Heart left ventricle (tissue), 16 donors: ENCODE measurements around the gene BLCAP. TPM values are rescaled to one million over a fixed set of nuclear protein-coding genes. Genes with fewer than 3 reads are reported as not detected.

ENCODE experiments used
- ATAC-seq, 4 donors: fragments of 200-7000 bp; cut with Tn5 transposase; one replicate each; pipeline ENCODE4 v1.9.1; 2020 to 2022; ENCODE audit warnings: moderate library complexity in 4 of 4, mild to moderate bottlenecking in 3 of 4, moderate number of reproducible peaks in 1 of 4
- DNase-seq, 5 donors: peaks; one replicate each; pipeline ENCODE4 v3.0.0-alpha.2; 2020
- H3K27ac ChIP-seq, 12 donors: fragments of 200-600 bp; sonication (generic) in 4 of 12; one replicate each; pipeline versions ENCODE4 v1.5.0 to v1.8.0; 2016 to 2022; ENCODE audit warnings: mild to moderate bottlenecking in 2 of 12
- H3K27me3 ChIP-seq, 9 donors: fragments of 200-600 bp; sonication (generic) in 2 of 9; one replicate each; pipeline versions ENCODE4 v1.5.1 to v1.8.0; 2016 to 2022; ENCODE audit warnings: mild to moderate bottlenecking in 3 of 9
- H3K36me3 ChIP-seq, 9 donors: fragments of 200-600 bp; sonication (generic) in 2 of 9; one replicate each; pipeline versions ENCODE4 v1.5.0 to v1.8.0; 2018 to 2022; ENCODE audit warnings: mild to moderate bottlenecking in 2 of 9
- H3K4me1 ChIP-seq, 12 donors: fragments of 200-600 bp; sonication (generic) in 4 of 12; one replicate each; pipeline versions ENCODE4 v1.5.0 to v1.8.0; 2016 to 2022; ENCODE audit warnings: mild to moderate bottlenecking in 3 of 12
- H3K4me3 ChIP-seq, 12 donors: fragments of 200-600 bp; sonication (generic) in 4 of 12; one replicate each; pipeline versions ENCODE4 v1.5.0 to v1.8.0; 2017 to 2022; ENCODE audit warnings: mild to moderate bottlenecking in 9 of 12, moderate library complexity in 4 of 12
- H3K9me3 ChIP-seq, 12 donors: fragments of 200-600 bp; sonication (generic) in 4 of 12; one replicate each; pipeline versions ENCODE4 v1.5.0 to v1.8.0; 2016 to 2022; ENCODE audit warnings: mild to moderate bottlenecking in 1 of 12
- POLR2A ChIP-seq, 2 donors: fragments of 450-650 bp; IDR thresholded peaks; one replicate each; pipeline ENCODE4 v1.6.1; 2017; ENCODE audit warnings: antibody characterized with exemption in 2 of 2, mild to moderate bottlenecking in 2 of 2, moderate library complexity in 2 of 2
- WGBS, 4 donors: extraction: QIAGEN DNeasy Blood & Tissue Kit in 2 of 4; methylation state at CpG; one replicate each; pipeline versions ENCODE4 v1.1.5 to v1.1.7; 2013 to 2018; 5-methylcytosine and 5-hydroxymethylcytosine counted together
- intact Hi-C, 10 donors: fragments of 100-400 bp; cut with DNase I; formaldehyde crosslinking; loops; one replicate each; pipeline versions ENCODE4 v1.11.1 to v1.14.2; 2022
- polyA plus RNA-seq, 2 donors: library from polyadenylated mRNA; stranded (reverse); fragments of 200-250 nt; gene quantifications; one replicate each; pipeline ENCODE4 v1.2.3, GENCODE V29; 2013
- total RNA-seq, 9 donors: library from RNA; depleted of rRNA in 2 of 9; stranded (reverse); fragments of >200 nt in 2 of 9; fragmentation: NEBNext Ultra II Directional in 3 of 9; extraction: Animal tissue kit (Norgen Biotek cat#: 25700) in 3 of 9; gene quantifications; one replicate each; pipeline versions ENCODE4 v1.1.0 to v1.2.4, GENCODE V29; 2016 to 2023
- TF ChIP-seq, protein P1 (sequence below), 12 donors: fragments of 200-600 bp; sonication (generic) in 4 of 12; IDR thresholded peaks; one replicate each; pipeline versions ENCODE4 v1.5.0 to v1.8.0; 2018 to 2022; ENCODE audit warnings: antibody characterized with exemption in 12 of 12, mild to moderate bottlenecking in 5 of 12
- donor health status: ischemic (EF 13 %, LVEDD 7.1; RV severe dilation, severe dysfunction).
- donor health status: healthy with polysubstance abuse.
- donor health status: DM: no; HTN: yes; CAD: no.
- donor health status: DM: no; HTN: no; CAD: no.
- donor health status: ischemic (EF 25% LVEDD 6.9; RV normal size, moderate dysfunction).
- donor health status: ischemic (EF 25% LVEDD 5.7; RV mildly dilated, moderate dysfunction).
- donor health status: healthy.
- donor health status: DM: yes; HTN: yes; CAD: no.
- donor health status: ischemic (EF 35%, LVEDD 5.7; RV mildly dilated, moderate dysfunction).
- donor health status: nonischemic (EF 11% LVEDD 7.7; RV severe dilation, severe dysfunction).
- donor health status: DM: yes; HTN: yes; CAD: no.
- donor health status: PGD.
- donor health status: ischemic (EF 29% LVEDD 5.4; RV normal size, mild dysfunction).
- donor health status: nonischemic (EF 23%, LVEDD 6.1; RV moderate dilation, normal function).

The BLCAP gene
- total and polyA plus RNA-seq, 11 donors, result 66.7 to 99.5 (median 81.7) TPM

- Histone ChIP-seq H3K9me3 (no peaks in the 10 kb centered on the region), H3K4me3 (no peak overlapping the region), H3K27me3 (no peaks in the 10 kb centered on the region), H3K36me3 (peaks cover 0 to 81% (median 55%) of the 10 kb centered on the region in 9 donors), H3K4me1 (peaks cover 0 to 64% (median 35%) of the 10 kb centered on the region in 12 donors), H3K27ac (no peak overlapping the region)
- no peak for ATAC-seq
- 89 to 95% (median 92%) methylated on average over 4 of the region's 4 CpGs for WGBS, 4 donors
- no peak for DNase-seq
- intact Hi-C loops, result no loop called here
- TF ChIP-seq POLR2A (IDR thresholded peaks at IDR 0.05), result no peak
- TF ChIP-seq, protein P1, sequence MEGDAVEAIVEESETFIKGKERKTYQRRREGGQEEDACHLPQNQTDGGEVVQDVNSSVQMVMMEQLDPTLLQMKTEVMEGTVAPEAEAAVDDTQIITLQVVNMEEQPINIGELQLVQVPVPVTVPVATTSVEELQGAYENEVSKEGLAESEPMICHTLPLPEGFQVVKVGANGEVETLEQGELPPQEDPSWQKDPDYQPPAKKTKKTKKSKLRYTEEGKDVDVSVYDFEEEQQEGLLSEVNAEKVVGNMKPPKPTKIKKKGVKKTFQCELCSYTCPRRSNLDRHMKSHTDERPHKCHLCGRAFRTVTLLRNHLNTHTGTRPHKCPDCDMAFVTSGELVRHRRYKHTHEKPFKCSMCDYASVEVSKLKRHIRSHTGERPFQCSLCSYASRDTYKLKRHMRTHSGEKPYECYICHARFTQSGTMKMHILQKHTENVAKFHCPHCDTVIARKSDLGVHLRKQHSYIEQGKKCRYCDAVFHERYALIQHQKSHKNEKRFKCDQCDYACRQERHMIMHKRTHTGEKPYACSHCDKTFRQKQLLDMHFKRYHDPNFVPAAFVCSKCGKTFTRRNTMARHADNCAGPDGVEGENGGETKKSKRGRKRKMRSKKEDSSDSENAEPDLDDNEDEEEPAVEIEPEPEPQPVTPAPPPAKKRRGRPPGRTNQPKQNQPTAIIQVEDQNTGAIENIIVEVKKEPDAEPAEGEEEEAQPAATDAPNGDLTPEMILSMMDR (IDR thresholded peaks at IDR 0.05), result no peak
Observed at GRCh38 chr20:37515876-37516275, 11.8 kb downstream of the BLCAP start.

GRCh38 chr20:37513779-37514359 lies 13.8 kb downstream of the BLCAP start:
- H3K27ac ChIP-seq, result no peak overlapping the region
- 69 to 81% (median 78%) methylated on average over 4 of the region's 4 CpGs for whole genome bisulfite sequencing, 4 donors
- TF ChIP-seq, protein P1 (IDR thresholded peaks at IDR 0.05), result no peak
- TF ChIP-seq POLR2A (IDR thresholded peaks at IDR 0.05), result no peak
- no peaks in the 10 kb centered on the region for H3K9me3 ChIP-seq
- peaks cover 0 to 45% (median 20%) of the 10 kb centered on the region in 12 donors for H3K4me1 ChIP-seq
- H3K27me3 ChIP-seq, result no peaks in the 10 kb centered on the region
- ATAC-seq (no peak), DNase-seq (no peak)
- intact Hi-C loops, result no loop called here
- peaks cover 0 to 90% (median 63%) of the 10 kb centered on the region in 9 donors for H3K36me3 ChIP-seq
- no peak overlapping the region for H3K4me3 ChIP-seq

DNA sequence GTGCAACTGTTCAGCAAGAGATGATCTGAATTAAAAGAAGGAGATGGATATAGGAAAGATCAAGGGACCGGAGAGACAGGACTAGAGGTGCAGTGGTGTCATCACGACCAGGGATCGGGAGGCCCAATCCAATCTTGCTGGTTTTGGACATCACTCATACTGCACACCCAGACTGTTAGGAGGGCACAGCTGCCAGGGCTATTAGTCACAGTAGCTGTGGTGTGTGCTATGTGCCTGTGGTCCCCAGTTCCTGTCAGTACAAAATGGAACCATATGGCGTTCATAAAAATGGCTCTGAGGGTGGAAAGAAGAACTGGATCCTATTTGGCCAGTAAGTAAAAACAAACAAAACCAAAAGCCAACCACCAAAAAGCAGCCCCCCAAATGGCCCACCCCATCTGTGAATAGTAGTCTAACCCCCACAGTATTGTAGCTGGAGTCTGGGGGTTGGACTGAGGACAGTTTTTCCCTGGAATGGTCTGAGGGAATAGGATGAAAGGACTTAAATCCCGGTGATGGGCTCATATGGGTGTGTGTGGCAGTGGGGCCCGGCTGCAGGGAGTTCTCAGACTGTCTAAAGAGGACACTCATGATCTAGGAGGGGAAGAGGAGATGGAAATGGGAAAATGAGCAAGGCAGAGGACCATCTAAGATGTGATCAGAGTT lies 15.9 kb downstream of the BLCAP start:
- no peak overlapping the region for H3K4me3 ChIP-seq
- TF ChIP-seq, protein P1 (IDR thresholded peaks at IDR 0.05), result no peak
- TF ChIP-seq POLR2A (IDR thresholded peaks at IDR 0.05), result no peak
- H3K9me3 ChIP-seq, result no peaks in the 10 kb centered on the region
- H3K4me1 ChIP-seq, result peaks cover 0 to 24% (median 6%) of the 10 kb centered on the region in 12 donors
- H3K27ac ChIP-seq, result no peak overlapping the region
- WGBS, 4 donors, result 94 to 99% (median 96%) methylated on average over 6 of the region's 6 CpGs
- ATAC-seq, result no peak
- no peak for DNase-seq
- H3K27me3 ChIP-seq, result no peaks in the 10 kb centered on the region
- peaks cover 0 to 75% (median 62%) of the 10 kb centered on the region in 9 donors for H3K36me3 ChIP-seq
- intact Hi-C loops, result no loop called here

DNA sequence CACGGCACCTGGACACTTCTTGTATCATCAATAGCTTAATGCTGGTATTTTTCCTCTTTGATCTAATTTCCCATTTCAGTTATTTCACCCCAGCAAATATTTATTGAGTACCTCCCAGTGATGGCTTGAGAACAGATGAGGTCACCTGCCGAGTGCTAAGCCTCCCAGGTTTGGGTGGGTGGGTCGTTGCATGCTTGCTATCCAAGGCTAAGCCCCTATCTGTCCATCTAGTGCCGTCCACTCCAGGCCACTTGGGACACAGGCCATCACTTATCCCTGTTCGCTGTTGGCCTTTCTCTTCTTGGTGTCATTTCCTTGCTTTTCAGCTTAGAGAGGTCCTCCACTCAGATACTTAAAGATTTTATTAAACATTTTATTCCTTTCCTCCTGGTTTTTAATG lies 17.4 kb downstream of the BLCAP start:
- DNase-seq (no peak), ATAC-seq (no peak)
- intact Hi-C loops, result no loop called here
- TF ChIP-seq, protein P1 (IDR thresholded peaks at IDR 0.05), result no peak
- TF ChIP-seq POLR2A (IDR thresholded peaks at IDR 0.05), result no peak
- Histone ChIP-seq H3K27ac (no peak overlapping the region), H3K27me3 (no peaks in the 10 kb centered on the region), H3K9me3 (no peaks in the 10 kb centered on the region), H3K4me3 (no peak overlapping the region), H3K4me1 (peaks cover 0 to 26% (median 3%) of the 10 kb centered on the region in 12 donors), H3K36me3 (peaks cover 0 to 63% (median 53%) of the 10 kb centered on the region in 9 donors)
- WGBS, 4 donors, result 86 to 93% (median 90%) methylated on average over 5 of the region's 5 CpGs
